Measurements from ENCODE around the gene ARL5C.
A peak's percentile ranks its signal among the peaks of the same experiment; 100 is the strongest.

Gene ARL5C

GRCh38 chr17:39147221-39148185 lies 18.5 kb downstream of the ARL5C start:
- no peaks in the 10 kb centered on the region for H3K9me3 ChIP-seq (ENCODE audit: control insufficient read depth, insufficient read depth, low read depth, low read length)
- ChIA-PET CTCF (interaction anchor here (0.5 to 12.4 kb wide), 7 partner anchors 17 to 165 kb away, joined by 3 to 266 read pairs (median 4); partner anchors contain the start of gene ARL5C), POLR2A (interaction anchor here (0.6 kb wide), 1 partner anchor 58 kb away, joined by 5 read pairs; no protein-coding TSS in a partner anchor)
- no peak overlapping the region for H3K27ac ChIP-seq (ENCODE audit: extremely low read depth, low read depth, low read length)
- no peaks in the 10 kb centered on the region for H3K36me3 ChIP-seq (ENCODE audit: control insufficient read depth in 2 of 2, insufficient read depth in 1 of 2, low read length in 2 of 2)
- peaks cover 3% of the 10 kb centered on the region for H3K4me1 ChIP-seq (ENCODE audit: control insufficient read depth, insufficient read depth, low read length)
- no peak for TF ChIP-seq HOXA7 (CRISPR knock-in tag; IDR thresholded peaks at IDR 0.05; ENCODE audit: borderline replicate concordance)
- TF ChIP-seq ZNF341 (tag by site-specific recombination; IDR thresholded peaks at IDR 0.05; ENCODE audit: low read depth): peak; percentile 29; the same call in 1 of the 2 replicates
- TF ChIP-seq, protein P1, sequence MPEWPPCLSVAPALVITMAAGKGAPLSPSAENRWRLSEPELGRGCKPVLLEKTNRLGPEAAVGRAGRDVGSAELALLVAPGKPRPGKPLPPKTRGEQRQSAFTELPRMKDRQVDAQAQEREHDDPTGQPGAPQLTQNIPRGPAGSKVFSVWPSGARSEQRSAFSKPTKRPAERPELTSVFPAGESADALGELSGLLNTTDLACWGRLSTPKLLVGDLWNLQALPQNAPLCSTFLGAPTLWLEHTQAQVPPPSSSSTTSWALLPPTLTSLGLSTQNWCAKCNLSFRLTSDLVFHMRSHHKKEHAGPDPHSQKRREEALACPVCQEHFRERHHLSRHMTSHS (tag by site-specific recombination; IDR thresholded peaks at IDR 0.05): no peak
- no peak for TF ChIP-seq ZNF768 (tag by site-specific recombination; IDR thresholded peaks at IDR 0.05)
- no peak for TF ChIP-seq ZNF777 (tag by site-specific recombination; IDR thresholded peaks at IDR 0.05; ENCODE audit: borderline replicate concordance)
- no peak for TF ChIP-seq ZXDB (tag by site-specific recombination; IDR thresholded peaks at IDR 0.05)
- TF ChIP-seq, protein P2, sequence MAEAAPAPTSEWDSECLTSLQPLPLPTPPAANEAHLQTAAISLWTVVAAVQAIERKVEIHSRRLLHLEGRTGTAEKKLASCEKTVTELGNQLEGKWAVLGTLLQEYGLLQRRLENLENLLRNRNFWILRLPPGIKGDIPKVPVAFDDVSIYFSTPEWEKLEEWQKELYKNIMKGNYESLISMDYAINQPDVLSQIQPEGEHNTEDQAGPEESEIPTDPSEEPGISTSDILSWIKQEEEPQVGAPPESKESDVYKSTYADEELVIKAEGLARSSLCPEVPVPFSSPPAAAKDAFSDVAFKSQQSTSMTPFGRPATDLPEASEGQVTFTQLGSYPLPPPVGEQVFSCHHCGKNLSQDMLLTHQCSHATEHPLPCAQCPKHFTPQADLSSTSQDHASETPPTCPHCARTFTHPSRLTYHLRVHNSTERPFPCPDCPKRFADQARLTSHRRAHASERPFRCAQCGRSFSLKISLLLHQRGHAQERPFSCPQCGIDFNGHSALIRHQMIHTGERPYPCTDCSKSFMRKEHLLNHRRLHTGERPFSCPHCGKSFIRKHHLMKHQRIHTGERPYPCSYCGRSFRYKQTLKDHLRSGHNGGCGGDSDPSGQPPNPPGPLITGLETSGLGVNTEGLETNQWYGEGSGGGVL (tag by site-specific recombination; IDR thresholded peaks at IDR 0.05): 0 out of 2 replicates have a peak, but pooled peaks have one; percentile 12
- TF ChIP-seq ZNF23 (tag by site-specific recombination; IDR thresholded peaks at IDR 0.05; ENCODE audit: borderline replicate concordance): no peak
- no peak for TF ChIP-seq ZNF626 (tag by site-specific recombination; IDR thresholded peaks at IDR 0.05)
- no peak for TF ChIP-seq ZNF544 (tag by site-specific recombination; IDR thresholded peaks at IDR 0.05)
- TF ChIP-seq ZNF311 (tag by site-specific recombination; IDR thresholded peaks at IDR 0.05; ENCODE audit: borderline replicate concordance): no peak
- H3K4me3 ChIP-seq (ENCODE audit: low read depth, low read length): no peak overlapping the region

- Histone ChIP-seq H3K4me3 (ENCODE audit: low read depth, low read length) (no peak overlapping the region), H3K36me3 (ENCODE audit: control insufficient read depth in 2 of 2, insufficient read depth in 1 of 2, low read length in 2 of 2) (no peaks in the 10 kb centered on the region), H3K27ac (ENCODE audit: extremely low read depth, low read depth, low read length) (no peak overlapping the region), H3K4me1 (ENCODE audit: control insufficient read depth, insufficient read depth, low read length) (no peaks in the 10 kb centered on the region), H3K9me3 (ENCODE audit: control insufficient read depth, insufficient read depth, low read depth, low read length) (no peaks in the 10 kb centered on the region)
- ChIA-PET CTCF (interaction anchor here (0.6 to 12.4 kb wide), 5 partner anchors 18 to 475 kb away, joined by 3 to 266 read pairs (median 3); partner anchors contain the start of gene ARL5C), POLR2A (interaction anchor here (0.6 to 0.7 kb wide), 2 partner anchors 72 to 89 kb away, joined by 4 to 5 read pairs; no protein-coding TSS in a partner anchor)
- TF ChIP-seq, protein P3, sequence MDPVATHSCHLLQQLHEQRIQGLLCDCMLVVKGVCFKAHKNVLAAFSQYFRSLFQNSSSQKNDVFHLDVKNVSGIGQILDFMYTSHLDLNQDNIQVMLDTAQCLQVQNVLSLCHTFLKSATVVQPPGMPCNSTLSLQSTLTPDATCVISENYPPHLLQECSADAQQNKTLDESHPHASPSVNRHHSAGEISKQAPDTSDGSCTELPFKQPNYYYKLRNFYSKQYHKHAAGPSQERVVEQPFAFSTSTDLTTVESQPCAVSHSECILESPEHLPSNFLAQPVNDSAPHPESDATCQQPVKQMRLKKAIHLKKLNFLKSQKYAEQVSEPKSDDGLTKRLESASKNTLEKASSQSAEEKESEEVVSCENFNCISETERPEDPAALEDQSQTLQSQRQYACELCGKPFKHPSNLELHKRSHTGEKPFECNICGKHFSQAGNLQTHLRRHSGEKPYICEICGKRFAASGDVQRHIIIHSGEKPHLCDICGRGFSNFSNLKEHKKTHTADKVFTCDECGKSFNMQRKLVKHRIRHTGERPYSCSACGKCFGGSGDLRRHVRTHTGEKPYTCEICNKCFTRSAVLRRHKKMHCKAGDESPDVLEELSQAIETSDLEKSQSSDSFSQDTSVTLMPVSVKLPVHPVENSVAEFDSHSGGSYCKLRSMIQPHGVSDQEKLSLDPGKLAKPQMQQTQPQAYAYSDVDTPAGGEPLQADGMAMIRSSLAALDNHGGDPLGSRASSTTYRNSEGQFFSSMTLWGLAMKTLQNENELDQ (tag by site-specific recombination; IDR thresholded peaks at IDR 0.05; ENCODE audit: low read depth): no peak
- peak; percentile 81 for TF ChIP-seq ZNF121 (tag by site-specific recombination; IDR thresholded peaks at IDR 0.05)
Observed at GRCh38 chr17:39146273-39146672, 19.7 kb downstream of the ARL5C start.

GRCh38 chr17:39145143-39145542 lies 20.8 kb downstream of the ARL5C start:
- Histone ChIP-seq H3K27ac (ENCODE audit: extremely low read depth, low read depth, low read length) (no peak overlapping the region), H3K9me3 (ENCODE audit: control insufficient read depth, insufficient read depth, low read depth, low read length) (no peaks in the 10 kb centered on the region), H3K4me1 (ENCODE audit: control insufficient read depth, insufficient read depth, low read length) (no peaks in the 10 kb centered on the region), H3K36me3 (ENCODE audit: control insufficient read depth in 2 of 2, insufficient read depth in 1 of 2, low read length in 2 of 2) (no peaks in the 10 kb centered on the region), H3K4me3 (ENCODE audit: low read depth, low read length) (no peak overlapping the region)
- ChIA-PET CTCF (interaction anchor here (0.5 to 12.4 kb wide), 7 partner anchors 8 to 193 kb away, joined by 3 to 266 read pairs (median 4); no protein-coding TSS in a partner anchor), POLR2A (no interaction called here)
- no peak for TF ChIP-seq ZNF623 (tag by site-specific recombination; IDR thresholded peaks at IDR 0.05)
- TF ChIP-seq TRIM28 (IDR thresholded peaks at IDR 0.05; ENCODE audit: borderline replicate concordance, low read length): no peak
- TF ChIP-seq ZNF585B (tag by site-specific recombination; IDR thresholded peaks at IDR 0.05): no peak
